SK-N-SH treated with all-trans-retinoic acid at 6 μM for 48 hours (cell line): ENCODE measurements around the gene MIDN.

Experiments
- ARNTL ChIP-seq: fragments of 450-650 bp; formaldehyde crosslinking; IDR thresholded peaks from 2 replicates; pipeline ENCODE4 v1.5.0; 2020; ENCODE audit warnings: low read depth, mild to moderate bottlenecking, moderate library complexity, borderline replicate concordance
- BACH2 ChIP-seq: fragments of 250-450 bp; sonication (Bioruptor Pico); IDR thresholded peaks from 2 replicates; pipeline ENCODE4 v1.9.0; 2021; ENCODE audit warnings: mild to moderate bottlenecking, borderline replicate concordance
- CSDC2 ChIP-seq: fragments of 250-450 bp; sonication (Bioruptor Pico); IDR thresholded peaks from 2 replicates; pipeline ENCODE4 v1.5.0; 2020; ENCODE audit warnings: mild to moderate bottlenecking, moderate library complexity
- GLIS3 ChIP-seq: fragments of 250-450 bp; sonication (Bioruptor Pico); IDR thresholded peaks from 2 replicates; pipeline ENCODE4 v1.5.0; 2020; ENCODE audit warnings: mild to moderate bottlenecking, moderate library complexity
- RARB ChIP-seq: fragments of 250-450 bp; sonication (Bioruptor Pico); IDR thresholded peaks from 2 replicates; pipeline ENCODE4 v1.8.0; 2021; ENCODE audit warnings: mild to moderate bottlenecking, moderate library complexity
- TOX ChIP-seq: fragments of 250-450 bp; sonication (Bioruptor Pico); IDR thresholded peaks from 2 replicates; pipeline ENCODE4 v1.8.0; 2021; ENCODE audit warnings: mild to moderate bottlenecking, moderate library complexity, borderline replicate concordance
- ZC3H10 ChIP-seq: fragments of 250-450 bp; sonication (Bioruptor Pico); IDR thresholded peaks from 2 replicates; pipeline ENCODE4 v1.5.1; 2021; ENCODE audit warnings: mild to moderate bottlenecking, moderate library complexity
- ZFP3 ChIP-seq: fragments of 250-450 bp; sonication (Bioruptor Pico); IDR thresholded peaks from 2 replicates; pipeline ENCODE4 v1.5.0; 2020; ENCODE audit warnings: mild to moderate bottlenecking, moderate library complexity
- ZFP30 ChIP-seq: fragments of 450-650 bp; formaldehyde crosslinking; IDR thresholded peaks from 2 replicates; pipeline ENCODE4 v1.5.0; 2022; ENCODE audit warnings: mild to moderate bottlenecking, moderate library complexity
- ZNF565 ChIP-seq: fragments of 450-650 bp; formaldehyde crosslinking; conservative IDR thresholded peaks from 2 replicates; pipeline ENCODE4 v1.5.0; 2020; ENCODE audit warnings: low read depth, mild to moderate bottlenecking, moderate library complexity
- ZNF8 ChIP-seq: fragments of 450-650 bp; formaldehyde crosslinking; IDR thresholded peaks from 2 replicates; pipeline ENCODE4 v1.5.0; 2020; ENCODE audit warnings: mild to moderate bottlenecking, moderate library complexity
- TF ChIP-seq, protein P1 (sequence below): fragments of 250-450 bp; sonication (Bioruptor Pico); IDR thresholded peaks from 2 replicates; pipeline ENCODE4 v1.5.1; 2020; ENCODE audit warnings: low read depth, mild to moderate bottlenecking, moderate library complexity
- TF ChIP-seq, protein P2 (sequence below): fragments of 250-450 bp; sonication (Bioruptor Pico); IDR thresholded peaks from 2 replicates; pipeline ENCODE4 v1.8.0; 2021; ENCODE audit warnings: low read depth, mild to moderate bottlenecking, moderate library complexity, borderline replicate concordance

DNA sequence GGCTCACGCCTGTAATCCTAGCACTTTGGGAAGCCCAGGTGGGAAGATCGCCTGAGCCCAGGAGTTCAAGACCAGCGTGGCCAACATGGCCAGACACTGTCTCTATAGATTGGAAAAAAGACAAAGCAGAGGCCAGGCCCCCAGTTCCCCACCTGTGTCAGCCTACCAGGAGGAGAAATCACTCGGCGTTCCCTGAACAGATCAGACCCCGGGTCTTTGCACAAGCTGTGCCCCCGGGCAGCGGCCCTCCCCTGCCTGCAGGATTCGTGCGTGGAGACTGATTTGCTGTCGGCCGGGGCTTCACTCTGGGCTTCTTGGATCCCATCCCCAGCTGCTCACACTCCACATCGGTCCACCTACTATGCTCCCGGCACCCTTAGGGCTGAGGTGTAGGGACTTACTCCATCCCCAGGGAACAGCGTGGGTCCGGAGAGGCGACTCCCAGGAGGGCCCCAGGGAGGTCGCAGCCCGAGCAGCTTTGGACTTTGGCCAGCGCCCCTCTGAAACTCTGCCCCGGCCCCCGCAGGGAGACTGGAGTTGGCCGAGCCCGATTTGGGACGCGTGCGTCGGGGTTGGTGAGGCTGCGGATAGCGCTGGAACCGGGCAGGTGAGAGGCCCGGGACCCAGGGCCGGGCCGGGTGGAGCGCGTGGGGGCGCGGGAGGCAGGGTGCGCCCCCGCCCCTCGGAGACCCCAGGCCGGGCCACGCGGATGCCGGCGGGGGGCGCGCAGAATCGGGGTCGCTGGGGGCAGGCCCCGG is 36.8 kb downstream of the MIDN start:
- TF ChIP-seq ZNF565 (CRISPR knock-in tag) (no peak), CSDC2 (CRISPR knock-in tag) (no peak), GLIS3 (no peak), TOX (no peak), ARNTL (CRISPR knock-in tag) (no peak), ZC3H10 (CRISPR knock-in tag) (no peak), ZFP30 (CRISPR knock-in tag) (no peak), BACH2 (CRISPR knock-in tag) (no peak), ZFP3 (CRISPR knock-in tag) (no peak), RARB (no peak), ZNF8 (CRISPR knock-in tag) (no peak)
- TF ChIP-seq, protein P1, sequence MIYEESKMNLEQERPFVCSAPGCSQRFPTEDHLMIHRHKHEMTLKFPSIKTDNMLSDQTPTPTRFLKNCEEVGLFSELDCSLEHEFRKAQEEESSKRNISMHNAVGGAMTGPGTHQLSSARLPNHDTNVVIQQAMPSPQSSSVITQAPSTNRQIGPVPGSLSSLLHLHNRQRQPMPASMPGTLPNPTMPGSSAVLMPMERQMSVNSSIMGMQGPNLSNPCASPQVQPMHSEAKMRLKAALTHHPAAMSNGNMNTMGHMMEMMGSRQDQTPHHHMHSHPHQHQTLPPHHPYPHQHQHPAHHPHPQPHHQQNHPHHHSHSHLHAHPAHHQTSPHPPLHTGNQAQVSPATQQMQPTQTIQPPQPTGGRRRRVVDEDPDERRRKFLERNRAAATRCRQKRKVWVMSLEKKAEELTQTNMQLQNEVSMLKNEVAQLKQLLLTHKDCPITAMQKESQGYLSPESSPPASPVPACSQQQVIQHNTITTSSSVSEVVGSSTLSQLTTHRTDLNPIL: no peak
- TF ChIP-seq, protein P2, sequence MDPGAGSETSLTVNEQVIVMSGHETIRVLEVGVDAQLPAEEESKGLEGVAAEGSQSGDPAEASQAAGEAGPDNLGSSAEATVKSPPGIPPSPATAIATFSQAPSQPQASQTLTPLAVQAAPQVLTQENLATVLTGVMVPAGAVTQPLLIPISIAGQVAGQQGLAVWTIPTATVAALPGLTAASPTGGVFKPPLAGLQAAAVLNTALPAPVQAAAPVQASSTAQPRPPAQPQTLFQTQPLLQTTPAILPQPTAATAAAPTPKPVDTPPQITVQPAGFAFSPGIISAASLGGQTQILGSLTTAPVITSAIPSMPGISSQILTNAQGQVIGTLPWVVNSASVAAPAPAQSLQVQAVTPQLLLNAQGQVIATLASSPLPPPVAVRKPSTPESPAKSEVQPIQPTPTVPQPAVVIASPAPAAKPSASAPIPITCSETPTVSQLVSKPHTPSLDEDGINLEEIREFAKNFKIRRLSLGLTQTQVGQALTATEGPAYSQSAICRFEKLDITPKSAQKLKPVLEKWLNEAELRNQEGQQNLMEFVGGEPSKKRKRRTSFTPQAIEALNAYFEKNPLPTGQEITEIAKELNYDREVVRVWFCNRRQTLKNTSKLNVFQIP (CRISPR knock-in tag): no peak
